DND-41 (cell line): Measurements from ENCODE around the gene CACNA1E.

Experiments
- EZH2 ChIP-seq: IDR thresholded peaks from 3 replicates; pipeline ENCODE4 v1.6.1; 2012; ENCODE audit warnings: borderline replicate concordance, low read depth, mild to moderate bottlenecking, moderate library complexity, low read length, inconsistent platforms; ENCODE audit not compliant: severe bottlenecking
- TF ChIP-seq, protein P1 (sequence below): IDR thresholded peaks from 2 replicates; pipeline ENCODE4 v1.5.1; 2012; ENCODE audit warnings: borderline replicate concordance, low read length, moderate library complexity, mild to moderate bottlenecking; ENCODE audit not compliant: poor library complexity, severe bottlenecking; ENCODE audit errors: extremely low read depth

DNA sequence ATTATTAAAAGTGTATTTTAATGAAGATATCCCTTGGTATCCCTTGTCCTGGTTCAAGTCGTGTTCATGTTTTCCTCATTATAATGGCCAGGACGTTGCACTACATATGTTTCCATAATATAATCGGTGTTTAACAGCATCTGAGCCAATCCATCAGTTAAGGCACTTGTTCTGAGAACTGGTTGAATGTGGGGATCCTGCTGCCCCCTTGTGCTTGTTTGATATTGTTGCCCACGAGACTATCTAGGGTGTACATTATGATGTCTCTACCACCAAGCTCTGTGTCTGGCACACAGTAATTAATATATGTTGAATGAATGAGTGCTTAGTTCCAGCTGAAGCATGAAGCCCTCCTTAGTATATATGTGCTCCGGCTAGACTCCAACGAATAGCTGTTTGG is 193.0 kb downstream of the CACNA1E start:
- TF ChIP-seq, protein P1, sequence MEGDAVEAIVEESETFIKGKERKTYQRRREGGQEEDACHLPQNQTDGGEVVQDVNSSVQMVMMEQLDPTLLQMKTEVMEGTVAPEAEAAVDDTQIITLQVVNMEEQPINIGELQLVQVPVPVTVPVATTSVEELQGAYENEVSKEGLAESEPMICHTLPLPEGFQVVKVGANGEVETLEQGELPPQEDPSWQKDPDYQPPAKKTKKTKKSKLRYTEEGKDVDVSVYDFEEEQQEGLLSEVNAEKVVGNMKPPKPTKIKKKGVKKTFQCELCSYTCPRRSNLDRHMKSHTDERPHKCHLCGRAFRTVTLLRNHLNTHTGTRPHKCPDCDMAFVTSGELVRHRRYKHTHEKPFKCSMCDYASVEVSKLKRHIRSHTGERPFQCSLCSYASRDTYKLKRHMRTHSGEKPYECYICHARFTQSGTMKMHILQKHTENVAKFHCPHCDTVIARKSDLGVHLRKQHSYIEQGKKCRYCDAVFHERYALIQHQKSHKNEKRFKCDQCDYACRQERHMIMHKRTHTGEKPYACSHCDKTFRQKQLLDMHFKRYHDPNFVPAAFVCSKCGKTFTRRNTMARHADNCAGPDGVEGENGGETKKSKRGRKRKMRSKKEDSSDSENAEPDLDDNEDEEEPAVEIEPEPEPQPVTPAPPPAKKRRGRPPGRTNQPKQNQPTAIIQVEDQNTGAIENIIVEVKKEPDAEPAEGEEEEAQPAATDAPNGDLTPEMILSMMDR: peak; percentile 56
- TF ChIP-seq EZH2: no peak
